Activated CD8-positive, alpha-beta T cell treated with anti-CD3 and anti-CD28 coated beads, Interleukin-2, amount 10 ng/mL, durations not matched to agents 7 days and 5 days (primary cell): ENCODE data around the gene UXT. TPM values are rescaled to one million over a fixed set of nuclear protein-coding genes. Genes with fewer than 3 reads are reported as not detected.
A peak's percentile ranks its signal among the peaks of the same experiment; 100 is the strongest.
"Not testable (repeated sequence)": the region's sequence is repeated elsewhere in the genome, so short reads cannot be mapped to it uniquely, and the experiment has no call there.

Source experiments
- ATAC-seq: fragments of 150-1000 bp; cut with Tn5 transposase; one replicate; pipeline ENCODE4 v1.10.0; 2021; ENCODE audit warnings: moderate library complexity
- CTCF ChIA-PET: fragments of 350-600 bp; sonication (Branson Sonifier 250); formaldehyde crosslinking; loops from one replicate; lab custom pipeline; 2021; ENCODE audit warnings: antibody characterized with exemption; lab: Charles Lee
- POLR2A ChIA-PET: fragments of 350-600 bp; sonication (Branson Sonifier 250); formaldehyde crosslinking; loops from one replicate; lab custom pipeline; 2021; ENCODE audit warnings: antibody characterized with exemption; lab: Charles Lee
- DNase-seq: peaks from one replicate; pipeline ENCODE4 v3.0.0-alpha.2; 2020
- H3K27ac Mint-ChIP-seq: one replicate; pipeline ENCODE4 v1.8.0; 2021; ENCODE audit warnings: mild to moderate bottlenecking, mixed read lengths
- H3K27me3 Mint-ChIP-seq: one replicate; pipeline ENCODE4 v1.8.0; 2021; ENCODE audit warnings: low read depth, mixed read lengths
- H3K36me3 Mint-ChIP-seq: one replicate; pipeline ENCODE4 v1.8.0; 2021; ENCODE audit warnings: low read depth, mixed read lengths
- H3K4me1 Mint-ChIP-seq: one replicate; pipeline ENCODE4 v1.8.0; 2021; ENCODE audit warnings: low read depth, mixed read lengths
- H3K4me3 Mint-ChIP-seq: one replicate; pipeline ENCODE4 v1.8.0; 2021; ENCODE audit warnings: mild to moderate bottlenecking, mixed read lengths
- H3K9me3 Mint-ChIP-seq: one replicate; pipeline ENCODE4 v1.8.0; 2022; ENCODE audit warnings: mixed read lengths; ENCODE audit not compliant: insufficient read depth
- total RNA-seq, 2 experiments: library from RNA; stranded (reverse); gene quantifications; one replicate each; pipeline ENCODE4 v1.2.3, GENCODE V29; 2021

Gene UXT
- total RNA-seq, 2 experiments from 2014 or later: 148 to 156 TPM

GRCh38 chrX:47665797-47666196, 6.8 kb upstream of the UXT start:
- H3K36me3 Mint-ChIP-seq, DNase-seq, H3K9me3 Mint-ChIP-seq, H3K4me1 Mint-ChIP-seq, ATAC-seq, H3K27ac Mint-ChIP-seq, H3K27me3 Mint-ChIP-seq, CTCF ChIA-PET, H3K4me3 Mint-ChIP-seq, POLR2A ChIA-PET: not testable (repeated sequence)

GRCh38 chrX:47664737-47665136, 5.8 kb upstream of the UXT start:
- peaks cover 8% of the 10 kb centered on the region for H3K4me1 Mint-ChIP-seq
- H3K36me3 Mint-ChIP-seq: peaks cover 4% of the 10 kb centered on the region
- peaks cover 3% of the 10 kb centered on the region for H3K9me3 Mint-ChIP-seq
- DNase-seq (no peak), ATAC-seq (no peak)
- POLR2A ChIA-PET: no interaction called here
- no peak overlapping the region for H3K4me3 Mint-ChIP-seq
- no peaks in the 10 kb centered on the region for H3K27me3 Mint-ChIP-seq
- CTCF ChIA-PET: no interaction called here
- H3K27ac Mint-ChIP-seq: no peak overlapping the region

GRCh38 chrX:47662144-47662657, 3.2 kb upstream of the UXT start:
- DNase-seq (no peak), ATAC-seq (no peak)
- Mint-ChIP-seq H3K4me3 (no peak overlapping the region), H3K27ac (peak overlapping the region; percentile 2), H3K9me3 (peaks cover 3% of the 10 kb centered on the region), H3K4me1 (peaks cover 23% of the 10 kb centered on the region), H3K36me3 (peaks cover 18% of the 10 kb centered on the region), H3K27me3 (no peaks in the 10 kb centered on the region)
- CTCF ChIA-PET: interaction anchor here (0.6 to 1.2 kb wide), 2 partner anchors 9 to 165 kb away, joined by 3 read pairs; no protein-coding TSS in a partner anchor
- POLR2A ChIA-PET: interaction anchor here (1.5 kb wide), 1 partner anchor 12 kb away, joined by 4 read pairs; the partner anchor contains the start of gene ELK1

GRCh38 chrX:47661539-47661938, 2.6 kb upstream of the UXT start:
- DNase-seq (no peak), ATAC-seq (no peak)
- Mint-ChIP-seq H3K4me3 (no peak overlapping the region), H3K27me3 (no peaks in the 10 kb centered on the region), H3K36me3 (peaks cover 25% of the 10 kb centered on the region), H3K27ac (no peak overlapping the region), H3K9me3 (peaks cover 3% of the 10 kb centered on the region), H3K4me1 (peaks cover 29% of the 10 kb centered on the region)
- CTCF ChIA-PET: interaction anchor here (1.2 kb wide), 1 partner anchor 164 kb away, joined by 3 read pairs; no protein-coding TSS in a partner anchor
- POLR2A ChIA-PET: no interaction called here

- peak overlapping the region; percentile 100 for H3K27ac Mint-ChIP-seq
- H3K27me3 Mint-ChIP-seq: no peaks in the 10 kb centered on the region
- H3K4me3 Mint-ChIP-seq: peak overlapping the region; percentile 87
- ChIA-PET CTCF (no interaction called here), POLR2A (no interaction called here)
- peaks cover 3% of the 10 kb centered on the region for H3K9me3 Mint-ChIP-seq
- no peak for ATAC-seq
- peaks cover 32% of the 10 kb centered on the region for H3K4me1 Mint-ChIP-seq
- H3K36me3 Mint-ChIP-seq: peaks cover 43% of the 10 kb centered on the region
- no peak for DNase-seq
Observed at GRCh38 chrX:47659421-47659726, 394 bp upstream of the UXT start.

GRCh38 chrX:47658301-47658683, 688 bp downstream of the UXT start:
- H3K27ac Mint-ChIP-seq: peak overlapping the region; percentile 100
- no peak for ATAC-seq
- peaks cover 3% of the 10 kb centered on the region for H3K9me3 Mint-ChIP-seq
- POLR2A ChIA-PET: interaction anchor here (0.6 kb wide), 1 partner anchor 514 kb away, joined by 3 read pairs; the partner anchor contains the start of genes NDUFB11 and RBM10
- H3K4me1 Mint-ChIP-seq: peaks cover 35% of the 10 kb centered on the region
- no peak for DNase-seq
- H3K27me3 Mint-ChIP-seq: no peaks in the 10 kb centered on the region
- peak overlapping the region; percentile 87 for H3K4me3 Mint-ChIP-seq
- peaks cover 50% of the 10 kb centered on the region for H3K36me3 Mint-ChIP-seq
- CTCF ChIA-PET: no interaction called here

GRCh38 chrX:47651043-47651905, 7.7 kb downstream of the UXT start:
- DNase-seq (no peak), ATAC-seq (no peak)
- POLR2A ChIA-PET: interaction anchor here (0.8 kb wide), 1 partner anchor 11 kb away, joined by 4 read pairs; no protein-coding TSS in a partner anchor
- Mint-ChIP-seq H3K4me1 (peaks cover 52% of the 10 kb centered on the region), H3K27ac (peak overlapping the region; percentile 96), H3K9me3 (no peaks in the 10 kb centered on the region), H3K27me3 (no peaks in the 10 kb centered on the region), H3K4me3 (peak overlapping the region; percentile 90), H3K36me3 (peaks cover 68% of the 10 kb centered on the region)
- CTCF ChIA-PET: no interaction called here

- DNase-seq: peak; percentile 94
- Mint-ChIP-seq H3K27me3 (no peaks in the 10 kb centered on the region), H3K9me3 (no peaks in the 10 kb centered on the region), H3K27ac (peak within 1 kb of the TSS; percentile 96), H3K4me1 (peaks cover 56% of the 10 kb centered on the region), H3K4me3 (peak within 1 kb of the TSS; percentile 90), H3K36me3 (peaks cover 59% of the 10 kb centered on the region)
- peak; percentile 96 for ATAC-seq
- CTCF ChIA-PET: interaction anchor here (2.2 kb wide), 1 partner anchor 20 kb away, joined by 4 read pairs; the partner anchor contains the start of gene CFP
- POLR2A ChIA-PET: interaction anchor here (0.8 kb wide), 1 partner anchor 12 kb away, joined by 4 read pairs; no protein-coding TSS in a partner anchor
Observed at GRCh38 chrX:47650164-47651042, 8.6 kb downstream of the UXT start, which contains the start of gene ELK1. Gene ELK1, minus strand, starts transcription at chrX:47650563. Its CDS starts 9,122 bp downstream, at chrX:47641441.

- Mint-ChIP-seq H3K36me3 (peaks cover 57% of the 10 kb centered on the region), H3K27ac (peak overlapping the region; percentile 96), H3K4me3 (peak overlapping the region; percentile 90), H3K27me3 (no peaks in the 10 kb centered on the region), H3K9me3 (no peaks in the 10 kb centered on the region), H3K4me1 (peaks cover 61% of the 10 kb centered on the region)
- DNase-seq (no peak), ATAC-seq (no peak)
- POLR2A ChIA-PET: interaction anchor here (0.6 kb wide), 1 partner anchor 19 kb away, joined by 3 read pairs; no protein-coding TSS in a partner anchor
- CTCF ChIA-PET: interaction anchor here (2.2 kb wide), 1 partner anchor 19 kb away, joined by 4 read pairs; the partner anchor contains the start of gene CFP
Observed at GRCh38 chrX:47649781-47650163, 9.2 kb downstream of the UXT start.

- DNase-seq: no peak
- Mint-ChIP-seq H3K36me3 (peaks cover 57% of the 10 kb centered on the region), H3K27ac (peak overlapping the region; percentile 96), H3K9me3 (no peaks in the 10 kb centered on the region), H3K4me1 (peaks cover 66% of the 10 kb centered on the region), H3K27me3 (no peaks in the 10 kb centered on the region), H3K4me3 (peak overlapping the region; percentile 90)
- no peak for ATAC-seq
- POLR2A ChIA-PET: interaction anchor here (0.6 kb wide), 1 partner anchor 19 kb away, joined by 3 read pairs; no protein-coding TSS in a partner anchor
- CTCF ChIA-PET: interaction anchor here (2.2 kb wide), 1 partner anchor 19 kb away, joined by 4 read pairs; the partner anchor contains the start of gene CFP
Observed at GRCh38 chrX:47649271-47649670, 9.7 kb downstream of the UXT start.

- ChIA-PET CTCF (interaction anchor here (2.2 kb wide), 1 partner anchor 18 kb away, joined by 4 read pairs; the partner anchor contains the start of gene CFP), POLR2A (no interaction called here)
- Mint-ChIP-seq H3K4me1 (peaks cover 66% of the 10 kb centered on the region), H3K36me3 (peaks cover 53% of the 10 kb centered on the region), H3K4me3 (peak overlapping the region; percentile 90), H3K27me3 (no peaks in the 10 kb centered on the region), H3K27ac (peak overlapping the region; percentile 96), H3K9me3 (no peaks in the 10 kb centered on the region)
- DNase-seq (peak; percentile 41), ATAC-seq (no peak)
Observed at GRCh38 chrX:47648376-47648775, 10.6 kb downstream of the UXT start.
